ENCODE measurements around the gene CPOX.
A peak's percentile ranks its signal among the peaks of the same experiment; 100 is the strongest.

Gene CPOX

DNA sequence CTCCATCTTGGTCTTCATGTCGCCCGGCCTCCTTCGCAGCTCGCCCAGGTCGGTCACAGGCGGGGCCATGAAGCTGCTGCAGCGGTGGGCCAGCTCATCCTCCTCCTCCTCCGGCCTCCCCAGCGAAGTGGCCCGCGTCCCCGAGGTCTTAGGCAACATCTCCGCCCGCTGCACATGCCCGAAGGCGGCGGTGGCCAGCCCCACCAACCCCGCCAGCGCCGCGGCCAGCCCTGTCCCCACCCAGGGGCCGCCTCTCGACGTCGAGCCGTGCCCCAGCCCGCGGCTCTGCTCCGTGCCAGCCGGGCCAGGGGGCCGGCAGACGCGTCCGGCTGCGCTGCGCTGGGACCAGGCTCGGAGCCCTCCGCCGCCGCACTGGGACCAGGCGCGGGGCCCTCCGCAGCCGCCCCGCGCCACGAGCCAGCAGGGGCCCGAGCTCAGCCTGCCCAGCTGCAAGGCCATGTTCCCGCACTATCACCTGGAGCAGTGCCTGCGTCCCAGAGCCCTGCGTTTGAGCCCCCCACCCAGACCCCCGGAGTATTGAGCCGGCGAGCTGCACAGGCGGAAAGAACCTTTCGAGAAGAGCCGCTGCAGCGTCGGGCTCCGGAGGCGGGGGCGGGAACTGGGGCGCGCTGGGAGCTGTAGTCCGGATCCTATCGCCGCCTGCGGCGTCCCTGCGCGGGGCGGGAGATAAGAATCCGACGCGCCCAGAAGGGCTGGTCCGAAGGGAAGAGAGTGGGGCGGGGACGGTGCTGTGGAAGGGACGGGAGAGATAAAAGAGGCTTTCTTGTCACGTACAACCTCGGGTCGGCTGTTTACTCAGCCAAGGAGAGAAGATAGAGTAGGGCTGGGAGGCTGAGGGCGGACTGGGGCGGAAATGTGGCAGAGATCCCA, at the start of gene CPOX (continued):
- TF ChIP-seq ZBTB21 (tag by site-specific recombination; IDR thresholded peaks at IDR 0.05) (no peak), ZBTB8A (tag by site-specific recombination; IDR thresholded peaks at IDR 0.05) (peak; percentile 95), SETDB1 (IDR thresholded peaks at IDR 0.05; ENCODE audit: insufficient read length, low read length) (no peak), KLF1 (tag by site-specific recombination; IDR thresholded peaks at IDR 0.05) (peak; percentile 96), ZFHX2 (tag by site-specific recombination; conservative IDR thresholded peaks at IDR 0.05) (peak; percentile 64), ZXDB (tag by site-specific recombination; IDR thresholded peaks at IDR 0.05) (peak; percentile 77), ZIC2 (tag by site-specific recombination; IDR thresholded peaks at IDR 0.05) (peak; percentile 54), ZNF341 (tag by site-specific recombination; IDR thresholded peaks at IDR 0.05; ENCODE audit: low read depth) (peak; percentile 92), ZNF311 (tag by site-specific recombination; IDR thresholded peaks at IDR 0.05; ENCODE audit: borderline replicate concordance) (no peak), ZEB2 (tag by site-specific recombination; IDR thresholded peaks at IDR 0.05) (peak; percentile 76), IKZF3 (tag by site-specific recombination; IDR thresholded peaks at IDR 0.05) (0 out of 2 replicates have a peak, but pooled peaks have one; percentile 59), KLF9 (tag by site-specific recombination; IDR thresholded peaks at IDR 0.05; ENCODE audit: low read depth) (peak; percentile 74), ZNF394 (tag by site-specific recombination; IDR thresholded peaks at IDR 0.05; ENCODE audit: borderline replicate concordance) (peak; percentile 19; the same call in 1 of the 2 replicates), KLF16 (tag by site-specific recombination; IDR thresholded peaks at IDR 0.05) (peak; percentile 78), ZNF324 (tag by site-specific recombination; IDR thresholded peaks at IDR 0.05) (0 out of 2 replicates have a peak, but pooled peaks have one; percentile 21), KLF8 (tag by site-specific recombination; IDR thresholded peaks at IDR 0.05) (peak; percentile 84), ZNF366 (tag by site-specific recombination; conservative IDR thresholded peaks at IDR 0.05) (peak; percentile 71), ZNF629 (tag by site-specific recombination; IDR thresholded peaks at IDR 0.05) (peak; percentile 61), MEIS1 (CRISPR knock-in tag; IDR thresholded peaks at IDR 0.05; ENCODE audit: borderline replicate concordance) (no peak), ZNF146 (tag by site-specific recombination; IDR thresholded peaks at IDR 0.05) (no peak), ZNF843 (tag by site-specific recombination; IDR thresholded peaks at IDR 0.05) (0 out of 2 replicates have a peak, but pooled peaks have one; percentile 44), ZNF16 (tag by site-specific recombination; IDR thresholded peaks at IDR 0.05; ENCODE audit: low read depth) (no peak)
- TF ChIP-seq, protein P1, sequence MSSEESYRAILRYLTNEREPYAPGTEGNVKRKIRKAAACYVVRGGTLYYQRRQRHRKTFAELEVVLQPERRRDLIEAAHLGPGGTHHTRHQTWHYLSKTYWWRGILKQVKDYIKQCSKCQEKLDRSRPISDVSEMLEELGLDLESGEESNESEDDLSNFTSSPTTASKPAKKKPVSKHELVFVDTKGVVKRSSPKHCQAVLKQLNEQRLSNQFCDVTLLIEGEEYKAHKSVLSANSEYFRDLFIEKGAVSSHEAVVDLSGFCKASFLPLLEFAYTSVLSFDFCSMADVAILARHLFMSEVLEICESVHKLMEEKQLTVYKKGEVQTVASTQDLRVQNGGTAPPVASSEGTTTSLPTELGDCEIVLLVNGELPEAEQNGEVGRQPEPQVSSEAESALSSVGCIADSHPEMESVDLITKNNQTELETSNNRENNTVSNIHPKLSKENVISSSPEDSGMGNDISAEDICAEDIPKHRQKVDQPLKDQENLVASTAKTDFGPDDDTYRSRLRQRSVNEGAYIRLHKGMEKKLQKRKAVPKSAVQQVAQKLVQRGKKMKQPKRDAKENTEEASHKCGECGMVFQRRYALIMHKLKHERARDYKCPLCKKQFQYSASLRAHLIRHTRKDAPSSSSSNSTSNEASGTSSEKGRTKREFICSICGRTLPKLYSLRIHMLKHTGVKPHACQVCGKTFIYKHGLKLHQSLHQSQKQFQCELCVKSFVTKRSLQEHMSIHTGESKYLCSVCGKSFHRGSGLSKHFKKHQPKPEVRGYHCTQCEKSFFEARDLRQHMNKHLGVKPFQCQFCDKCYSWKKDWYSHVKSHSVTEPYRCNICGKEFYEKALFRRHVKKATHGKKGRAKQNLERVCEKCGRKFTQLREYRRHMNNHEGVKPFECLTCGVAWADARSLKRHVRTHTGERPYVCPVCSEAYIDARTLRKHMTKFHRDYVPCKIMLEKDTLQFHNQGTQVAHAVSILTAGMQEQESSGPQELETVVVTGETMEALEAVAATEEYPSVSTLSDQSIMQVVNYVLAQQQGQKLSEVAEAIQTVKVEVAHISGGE (tag by site-specific recombination; conservative IDR thresholded peaks at IDR 0.05; ENCODE audit: low read depth): peak; percentile 86
- TF ChIP-seq, protein P2, sequence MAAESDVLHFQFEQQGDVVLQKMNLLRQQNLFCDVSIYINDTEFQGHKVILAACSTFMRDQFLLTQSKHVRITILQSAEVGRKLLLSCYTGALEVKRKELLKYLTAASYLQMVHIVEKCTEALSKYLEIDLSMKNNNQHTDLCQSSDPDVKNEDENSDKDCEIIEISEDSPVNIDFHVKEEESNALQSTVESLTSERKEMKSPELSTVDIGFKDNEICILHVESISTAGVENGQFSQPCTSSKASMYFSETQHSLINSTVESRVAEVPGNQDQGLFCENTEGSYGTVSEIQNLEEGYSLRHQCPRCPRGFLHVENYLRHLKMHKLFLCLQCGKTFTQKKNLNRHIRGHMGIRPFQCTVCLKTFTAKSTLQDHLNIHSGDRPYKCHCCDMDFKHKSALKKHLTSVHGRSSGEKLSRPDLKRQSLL (tag by site-specific recombination; IDR thresholded peaks at IDR 0.05): peak; percentile 70; the same call in 1 of the 2 replicates
- TF ChIP-seq, protein P3, sequence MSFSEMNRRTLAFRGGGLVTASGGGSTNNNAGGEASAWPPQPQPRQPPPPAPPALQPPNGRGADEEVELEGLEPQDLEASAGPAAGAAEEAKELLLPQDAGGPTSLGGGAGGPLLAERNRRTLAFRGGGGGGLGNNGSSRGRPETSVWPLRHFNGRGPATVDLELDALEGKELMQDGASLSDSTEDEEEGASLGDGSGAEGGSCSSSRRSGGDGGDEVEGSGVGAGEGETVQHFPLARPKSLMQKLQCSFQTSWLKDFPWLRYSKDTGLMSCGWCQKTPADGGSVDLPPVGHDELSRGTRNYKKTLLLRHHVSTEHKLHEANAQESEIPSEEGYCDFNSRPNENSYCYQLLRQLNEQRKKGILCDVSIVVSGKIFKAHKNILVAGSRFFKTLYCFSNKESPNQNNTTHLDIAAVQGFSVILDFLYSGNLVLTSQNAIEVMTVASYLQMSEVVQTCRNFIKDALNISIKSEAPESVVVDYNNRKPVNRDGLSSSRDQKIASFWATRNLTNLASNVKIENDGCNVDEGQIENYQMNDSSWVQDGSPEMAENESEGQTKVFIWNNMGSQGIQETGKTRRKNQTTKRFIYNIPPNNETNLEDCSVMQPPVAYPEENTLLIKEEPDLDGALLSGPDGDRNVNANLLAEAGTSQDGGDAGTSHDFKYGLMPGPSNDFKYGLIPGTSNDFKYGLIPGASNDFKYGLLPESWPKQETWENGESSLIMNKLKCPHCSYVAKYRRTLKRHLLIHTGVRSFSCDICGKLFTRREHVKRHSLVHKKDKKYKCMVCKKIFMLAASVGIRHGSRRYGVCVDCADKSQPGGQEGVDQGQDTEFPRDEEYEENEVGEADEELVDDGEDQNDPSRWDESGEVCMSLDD (tag by site-specific recombination; IDR thresholded peaks at IDR 0.05): no peak
- TF ChIP-seq, protein P4, sequence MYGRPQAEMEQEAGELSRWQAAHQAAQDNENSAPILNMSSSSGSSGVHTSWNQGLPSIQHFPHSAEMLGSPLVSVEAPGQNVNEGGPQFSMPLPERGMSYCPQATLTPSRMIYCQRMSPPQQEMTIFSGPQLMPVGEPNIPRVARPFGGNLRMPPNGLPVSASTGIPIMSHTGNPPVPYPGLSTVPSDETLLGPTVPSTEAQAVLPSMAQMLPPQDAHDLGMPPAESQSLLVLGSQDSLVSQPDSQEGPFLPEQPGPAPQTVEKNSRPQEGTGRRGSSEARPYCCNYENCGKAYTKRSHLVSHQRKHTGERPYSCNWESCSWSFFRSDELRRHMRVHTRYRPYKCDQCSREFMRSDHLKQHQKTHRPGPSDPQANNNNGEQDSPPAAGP (tag by site-specific recombination; IDR thresholded peaks at IDR 0.05): peak; percentile 74
- TF ChIP-seq, protein P5, sequence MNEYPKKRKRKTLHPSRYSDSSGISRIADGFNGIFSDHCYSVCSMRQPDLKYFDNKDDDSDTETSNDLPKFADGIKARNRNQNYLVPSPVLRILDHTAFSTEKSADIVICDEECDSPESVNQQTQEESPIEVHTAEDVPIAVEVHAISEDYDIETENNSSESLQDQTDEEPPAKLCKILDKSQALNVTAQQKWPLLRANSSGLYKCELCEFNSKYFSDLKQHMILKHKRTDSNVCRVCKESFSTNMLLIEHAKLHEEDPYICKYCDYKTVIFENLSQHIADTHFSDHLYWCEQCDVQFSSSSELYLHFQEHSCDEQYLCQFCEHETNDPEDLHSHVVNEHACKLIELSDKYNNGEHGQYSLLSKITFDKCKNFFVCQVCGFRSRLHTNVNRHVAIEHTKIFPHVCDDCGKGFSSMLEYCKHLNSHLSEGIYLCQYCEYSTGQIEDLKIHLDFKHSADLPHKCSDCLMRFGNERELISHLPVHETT (tag by site-specific recombination; IDR thresholded peaks at IDR 0.05): peak; percentile 23; the same call in 1 of the 2 replicates
- TF ChIP-seq, protein P6, sequence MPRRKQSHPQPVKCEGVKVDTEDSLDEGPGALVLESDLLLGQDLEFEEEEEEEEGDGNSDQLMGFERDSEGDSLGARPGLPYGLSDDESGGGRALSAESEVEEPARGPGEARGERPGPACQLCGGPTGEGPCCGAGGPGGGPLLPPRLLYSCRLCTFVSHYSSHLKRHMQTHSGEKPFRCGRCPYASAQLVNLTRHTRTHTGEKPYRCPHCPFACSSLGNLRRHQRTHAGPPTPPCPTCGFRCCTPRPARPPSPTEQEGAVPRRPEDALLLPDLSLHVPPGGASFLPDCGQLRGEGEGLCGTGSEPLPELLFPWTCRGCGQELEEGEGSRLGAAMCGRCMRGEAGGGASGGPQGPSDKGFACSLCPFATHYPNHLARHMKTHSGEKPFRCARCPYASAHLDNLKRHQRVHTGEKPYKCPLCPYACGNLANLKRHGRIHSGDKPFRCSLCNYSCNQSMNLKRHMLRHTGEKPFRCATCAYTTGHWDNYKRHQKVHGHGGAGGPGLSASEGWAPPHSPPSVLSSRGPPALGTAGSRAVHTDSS (tag by site-specific recombination; IDR thresholded peaks at IDR 0.05): 0 out of 2 replicates have a peak, but pooled peaks have one; percentile 23

Measured in HEK293 (cell line).